NCI-H2196 treated with DMSO at 0.1 percent for 48 hours (cell line): ENCODE measurements around the gene NRXN2.

Source experiments
- DNase-seq: peaks from one replicate; lab custom pipeline; 2025; ENCODE audit not compliant: unreplicated experiment; lab: John Stamatoyannopoulos, UW

NRXN2 gene

GRCh38 chr11:64744544-64745188 is 21.7 kb upstream of the NRXN2 start:
- no peak for DNase-seq

GRCh38 chr11:64743591-64744543 is 20.9 kb upstream of the NRXN2 start, which contains the start of gene RASGRP2:
Gene RASGRP2, minus strand, starts transcription at chr11:64744142. Its CDS starts 1,276 bp downstream, at chr11:64742866.
- DNase-seq: no peak

- peak; percentile 22 for DNase-seq
These were observed 20.0 kb upstream of the NRXN2 start for GRCh38 chr11:64742889-64743590.

- DNase-seq: no peak
These were observed 19.3 kb upstream of the NRXN2 start for GRCh38 chr11:64742087-64742888.

GRCh38 chr11:64741375-64742086 is 18.5 kb upstream of the NRXN2 start:
- no peak for DNase-seq

GRCh38 chr11:64739871-64740270 is 16.9 kb upstream of the NRXN2 start:
- no peak for DNase-seq

GRCh38 chr11:64736654-64737053 is 13.7 kb upstream of the NRXN2 start:
- no peak for DNase-seq

- no peak for DNase-seq
These were observed 12.8 kb upstream of the NRXN2 start for GRCh38 chr11:64735725-64736259.

GRCh38 chr11:64734811-64735724 is 12.1 kb upstream of the NRXN2 start:
- DNase-seq: no peak

- no peak for DNase-seq
These were observed 8.6 kb upstream of the NRXN2 start for GRCh38 chr11:64731601-64732000.

GRCh38 chr11:64729851-64730382 is 6.9 kb upstream of the NRXN2 start:
- no peak for DNase-seq

GRCh38 chr11:64728757-64729365 is 5.9 kb upstream of the NRXN2 start:
- no peak for DNase-seq

GRCh38 chr11:64726867-64727530 is 4.0 kb upstream of the NRXN2 start:
- DNase-seq: no peak

GRCh38 chr11:64726211-64726641 is 3.2 kb upstream of the NRXN2 start:
- DNase-seq: no peak

- DNase-seq: no peak
These were observed 2.0 kb upstream of the NRXN2 start for GRCh38 chr11:64724863-64725532.

- no peak for DNase-seq
These were observed 1.2 kb upstream of the NRXN2 start for GRCh38 chr11:64723907-64724862.
